DMS79 (cell line): ENCODE data around the gene AOC2.

Experiments
- DNase-seq: peaks from one replicate; lab custom pipeline; 2025; lab: John Stamatoyannopoulos, UW

The AOC2 gene, protein sequence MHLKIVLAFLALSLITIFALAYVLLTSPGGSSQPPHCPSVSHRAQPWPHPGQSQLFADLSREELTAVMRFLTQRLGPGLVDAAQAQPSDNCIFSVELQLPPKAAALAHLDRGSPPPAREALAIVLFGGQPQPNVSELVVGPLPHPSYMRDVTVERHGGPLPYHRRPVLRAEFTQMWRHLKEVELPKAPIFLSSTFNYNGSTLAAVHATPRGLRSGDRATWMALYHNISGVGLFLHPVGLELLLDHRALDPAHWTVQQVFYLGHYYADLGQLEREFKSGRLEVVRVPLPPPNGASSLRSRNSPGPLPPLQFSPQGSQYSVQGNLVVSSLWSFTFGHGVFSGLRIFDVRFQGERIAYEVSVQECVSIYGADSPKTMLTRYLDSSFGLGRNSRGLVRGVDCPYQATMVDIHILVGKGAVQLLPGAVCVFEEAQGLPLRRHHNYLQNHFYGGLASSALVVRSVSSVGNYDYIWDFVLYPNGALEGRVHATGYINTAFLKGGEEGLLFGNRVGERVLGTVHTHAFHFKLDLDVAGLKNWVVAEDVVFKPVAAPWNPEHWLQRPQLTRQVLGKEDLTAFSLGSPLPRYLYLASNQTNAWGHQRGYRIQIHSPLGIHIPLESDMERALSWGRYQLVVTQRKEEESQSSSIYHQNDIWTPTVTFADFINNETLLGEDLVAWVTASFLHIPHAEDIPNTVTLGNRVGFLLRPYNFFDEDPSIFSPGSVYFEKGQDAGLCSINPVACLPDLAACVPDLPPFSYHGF

DNA sequence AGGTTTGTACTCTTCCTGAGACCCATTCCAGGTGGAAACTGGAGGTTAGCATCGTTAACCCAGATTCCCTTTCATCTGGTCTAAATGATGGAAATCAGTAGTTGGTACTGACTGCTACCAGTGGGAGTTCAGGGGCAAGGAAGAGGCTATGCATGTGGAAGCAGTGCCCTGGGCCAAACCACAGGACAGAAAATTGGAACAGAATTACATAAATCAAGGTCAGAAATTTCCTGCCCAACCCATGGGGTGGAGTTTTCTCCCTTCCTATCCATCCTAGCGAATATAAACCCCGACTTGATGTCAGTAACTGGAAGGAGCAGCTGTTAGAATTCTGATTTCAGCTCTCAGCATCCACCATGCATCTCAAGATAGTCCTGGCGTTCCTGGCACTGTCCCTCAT, at the start of gene AOC2:
Gene AOC2, plus strand, starts transcription at position 310 of the 400 bp plus-strand sequence. Its CDS starts 47 bp downstream, at position 357.
- DNase-seq = no peak

DNA sequence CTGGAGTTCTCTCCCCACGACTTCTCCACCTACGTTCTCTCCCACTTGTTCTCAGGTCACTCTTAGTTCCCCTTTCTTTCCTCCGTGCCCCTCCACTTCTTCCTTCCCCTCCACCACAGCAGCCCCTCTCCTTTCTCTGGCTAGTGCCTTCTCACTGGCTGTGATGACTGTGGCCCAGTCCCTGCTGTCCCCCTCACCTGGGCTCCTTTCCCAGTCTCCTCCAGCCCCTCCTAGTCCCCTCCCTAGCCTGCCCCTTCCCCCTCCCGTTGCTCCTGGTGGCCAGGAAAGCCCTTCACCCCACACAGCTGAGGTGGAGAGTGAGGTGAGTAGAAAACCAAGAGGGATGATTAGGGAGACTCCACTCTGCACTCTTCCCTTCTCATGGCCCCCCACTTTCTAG, 49.3 kb upstream of the AOC2 start:
- no peak for DNase-seq

DNA sequence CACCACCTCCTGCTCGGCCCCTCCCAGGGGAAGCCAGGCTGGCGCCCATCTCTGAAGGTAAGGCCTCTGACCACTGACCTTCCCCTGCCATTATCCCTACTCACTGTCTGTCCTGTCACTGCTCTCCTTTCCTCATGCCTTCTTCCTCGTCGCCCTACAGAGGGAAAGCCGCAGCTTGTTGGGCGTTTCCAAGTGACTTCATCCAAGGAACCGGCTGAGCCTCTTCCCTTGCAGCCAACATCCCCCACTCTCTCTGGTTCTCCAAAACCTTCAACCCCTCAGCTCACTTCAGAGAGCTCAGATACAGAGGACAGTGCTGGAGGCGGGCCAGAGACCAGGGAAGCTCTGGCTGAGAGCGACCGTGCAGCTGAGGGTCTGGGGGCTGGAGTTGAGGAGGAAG, 48.9 kb upstream of the AOC2 start:
- DNase-seq = no peak

DNA sequence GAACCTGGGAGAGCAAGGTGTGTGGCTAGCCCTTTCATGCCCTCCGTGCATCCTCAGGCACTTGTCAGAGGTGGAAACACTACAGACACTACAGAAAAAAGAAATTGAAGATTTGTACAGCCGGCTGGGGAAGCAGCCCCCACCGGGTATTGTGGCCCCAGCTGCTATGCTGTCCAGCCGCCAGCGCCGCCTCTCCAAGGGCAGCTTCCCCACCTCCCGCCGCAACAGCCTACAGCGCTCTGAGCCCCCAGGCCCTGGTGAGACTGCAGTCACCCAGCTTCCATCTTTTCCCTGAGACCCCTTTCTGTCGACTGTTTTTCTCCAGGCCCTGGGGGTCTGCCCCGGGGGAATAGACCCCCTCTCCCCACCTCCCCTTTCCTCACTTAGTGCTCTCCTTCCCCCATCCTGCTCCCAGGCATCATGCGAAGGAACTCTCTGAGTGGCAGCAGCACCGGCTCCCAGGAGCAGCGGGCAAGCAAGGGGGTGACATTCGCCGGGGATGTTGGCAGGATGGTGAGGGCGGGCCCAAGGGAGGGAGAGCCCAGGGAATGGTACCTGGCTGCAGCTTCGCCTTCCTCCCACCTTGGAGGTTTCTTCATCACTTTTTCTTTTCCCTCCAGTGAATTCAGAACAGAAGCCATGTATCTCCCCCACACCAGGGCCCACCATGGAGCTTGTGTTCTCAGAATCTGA, 48.2 kb upstream of the AOC2 start:
- DNase-seq = no peak

DNA sequence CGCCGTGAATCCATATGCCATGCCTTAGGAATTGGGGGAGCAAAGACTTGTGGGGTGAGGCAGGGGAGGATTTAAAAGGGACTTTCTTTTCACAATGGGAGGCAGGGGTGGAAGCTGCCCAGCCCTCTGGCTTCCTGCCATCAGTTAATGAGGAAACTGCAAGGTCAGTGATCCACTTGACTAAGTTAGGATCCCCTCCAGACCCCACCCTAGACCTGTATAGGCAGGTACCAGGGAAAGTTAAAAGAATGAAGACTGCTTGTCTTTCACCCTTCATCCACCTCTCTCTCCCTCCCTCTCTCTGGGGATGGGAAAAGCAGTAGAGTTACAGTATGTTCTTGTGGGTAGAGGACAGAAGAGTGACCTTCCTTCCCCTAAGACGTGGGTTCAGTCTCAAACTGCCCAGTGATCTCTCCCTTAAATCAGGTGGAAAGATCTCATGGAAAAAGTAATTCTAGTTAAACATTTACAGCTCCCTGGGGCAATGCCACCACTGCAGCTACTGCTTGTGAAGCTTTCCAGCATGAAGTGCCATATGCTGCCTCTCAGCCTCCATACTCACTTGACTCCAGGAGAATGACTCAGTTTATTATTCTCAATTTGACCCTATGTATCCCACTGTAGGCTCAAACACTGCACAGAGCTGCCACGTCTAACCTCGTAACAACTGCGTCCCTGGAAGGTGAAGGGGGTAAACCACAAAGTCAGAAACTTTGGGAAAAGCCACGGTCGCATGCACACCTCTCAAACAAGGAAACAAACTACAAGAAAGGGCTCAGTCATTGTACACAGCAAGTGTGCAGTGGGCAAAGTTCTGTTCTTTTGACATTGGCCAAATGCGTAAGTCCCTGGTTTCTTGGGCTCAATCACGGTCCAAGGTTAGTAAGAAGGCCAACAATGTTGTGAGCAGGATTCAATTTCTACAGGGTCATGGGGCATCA, 47.0 kb upstream of the AOC2 start:
- DNase-seq = no peak

DNA sequence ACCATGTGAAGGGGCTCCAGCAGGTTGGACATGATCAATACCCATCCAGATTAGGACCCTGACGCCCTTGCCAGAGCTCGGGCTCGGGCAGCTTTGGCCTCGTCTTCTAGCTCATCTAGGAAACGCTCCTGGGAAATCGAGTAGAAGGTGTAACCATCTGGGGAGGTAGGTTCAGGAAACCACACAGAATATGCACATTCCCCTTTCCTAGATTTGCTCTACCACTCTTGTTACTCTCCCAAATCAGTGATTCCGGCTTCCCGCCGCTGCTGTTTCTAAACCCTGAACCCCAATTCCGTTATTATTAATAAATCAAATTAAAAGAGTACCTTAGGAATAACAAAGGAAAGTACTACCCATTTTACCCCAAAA, 46.4 kb upstream of the AOC2 start:
- no peak for DNase-seq

DNA sequence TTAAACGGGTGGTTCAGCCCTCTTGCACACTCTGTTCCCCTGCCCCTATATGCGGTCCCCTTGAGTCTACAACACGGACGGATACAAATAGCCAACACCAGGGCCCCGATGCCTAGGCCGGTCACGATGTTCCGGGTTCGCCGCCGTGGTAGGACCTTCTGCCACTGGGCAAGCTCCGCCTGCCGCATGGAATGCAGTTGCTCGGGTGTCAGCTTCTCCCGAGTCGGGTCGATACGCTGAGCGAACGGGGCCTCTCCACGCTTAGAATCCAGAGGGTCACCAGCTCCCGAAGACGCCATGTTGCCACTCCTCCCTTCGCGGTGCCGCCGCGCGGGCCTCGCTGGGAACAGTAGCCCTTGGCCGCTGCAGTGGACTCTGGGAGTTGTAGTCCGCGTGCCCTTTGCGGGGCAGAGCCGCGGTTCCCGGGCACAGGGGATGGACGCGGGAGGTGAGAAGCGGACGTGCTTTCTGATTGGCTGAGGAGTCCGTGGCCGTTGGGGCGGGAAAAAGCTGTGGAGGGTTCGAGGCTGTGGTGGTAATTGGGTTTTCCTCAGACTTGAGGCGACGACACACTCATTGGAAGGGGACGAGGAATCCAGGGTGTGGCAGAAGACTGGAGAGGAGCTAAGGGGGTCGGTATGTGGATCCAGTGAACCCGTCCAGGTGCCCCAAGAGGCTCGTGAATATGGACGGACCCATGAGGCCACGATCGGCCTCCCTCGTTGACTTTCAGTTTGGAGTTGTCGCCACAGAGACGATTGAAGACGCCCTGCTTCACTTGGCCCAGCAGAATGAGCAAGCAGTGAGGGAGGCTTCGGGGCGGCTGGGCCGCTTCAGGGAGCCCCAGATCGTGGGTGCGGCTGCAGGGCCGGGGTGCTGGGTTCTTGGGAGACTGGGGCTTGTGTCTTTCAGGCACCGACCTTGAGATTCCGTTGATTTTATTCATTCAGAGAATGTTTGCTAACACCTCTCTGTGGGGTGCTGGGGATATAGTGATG, 45.7 kb upstream of the AOC2 start, which contains the start of the genes CNTD1 and COA3:
Gene CNTD1, plus strand, starts transcription at position 479 of the 998 bp plus-strand sequence. Its CDS starts 207 bp downstream, at position 686.
Gene COA3, minus strand, starts transcription at position 322 of the 998 bp plus-strand sequence. Its CDS starts 23 bp downstream, at position 299.
- DNase-seq = peak; percentile 86

DNA sequence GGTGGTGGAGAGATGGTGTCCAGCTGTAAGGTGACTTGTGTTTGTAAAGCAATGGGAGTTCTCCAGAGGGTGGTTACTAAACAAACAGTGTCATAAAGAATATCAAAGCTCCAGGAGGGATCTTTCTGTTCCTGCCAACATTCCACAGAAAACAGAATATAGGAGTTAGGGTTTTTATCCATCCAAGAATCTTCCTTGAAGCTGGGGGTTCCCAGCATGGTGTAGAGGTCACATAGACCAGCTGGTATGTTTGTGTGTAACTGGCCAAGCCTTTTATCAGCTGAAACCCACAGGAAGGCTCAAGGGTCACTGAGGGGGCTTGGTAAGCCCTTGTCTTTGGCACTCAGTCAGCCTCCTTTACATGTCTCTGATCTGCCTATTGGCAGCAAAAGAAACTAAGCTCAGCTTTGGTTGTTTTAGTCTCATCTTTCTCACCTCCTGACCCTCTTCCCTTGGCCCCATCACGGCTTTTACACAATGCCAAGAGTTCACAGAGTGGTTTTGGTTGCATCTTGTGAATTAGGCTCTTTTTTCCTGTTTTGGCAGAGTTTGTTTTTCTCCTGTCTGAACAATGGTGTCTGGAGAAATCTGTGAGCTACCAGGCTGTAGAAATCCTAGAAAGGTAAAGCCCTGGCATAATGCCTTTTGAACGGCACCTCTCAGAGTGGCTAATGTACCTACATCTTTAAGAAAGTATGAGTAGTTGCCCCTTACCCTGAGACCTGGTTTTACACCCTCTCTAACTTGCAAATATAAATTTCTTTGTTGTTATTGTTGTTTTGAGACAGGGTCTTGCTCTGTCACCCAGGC, 41.1 kb upstream of the AOC2 start:
- no peak for DNase-seq

DNA sequence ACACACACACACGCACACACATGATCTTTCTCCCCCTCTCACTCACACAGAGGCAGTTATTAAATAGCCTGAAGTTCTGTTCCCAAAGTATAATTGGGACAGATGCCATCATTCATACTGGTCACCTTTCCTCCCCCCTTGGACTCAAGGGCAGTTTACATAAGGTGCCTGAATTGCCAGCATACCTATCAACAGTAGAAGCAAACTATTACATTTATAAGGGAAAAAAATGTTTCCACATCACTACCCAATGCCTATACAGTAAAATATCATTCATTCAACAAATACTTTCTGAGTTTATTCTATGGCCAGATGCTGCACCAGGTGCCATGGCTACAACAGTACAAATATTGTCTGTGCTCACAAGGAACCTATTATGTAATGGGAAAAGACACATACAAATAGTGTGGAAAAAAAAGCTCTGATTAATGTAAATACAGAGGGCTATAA, 39.4 kb upstream of the AOC2 start:
- DNase-seq = no peak

DNA sequence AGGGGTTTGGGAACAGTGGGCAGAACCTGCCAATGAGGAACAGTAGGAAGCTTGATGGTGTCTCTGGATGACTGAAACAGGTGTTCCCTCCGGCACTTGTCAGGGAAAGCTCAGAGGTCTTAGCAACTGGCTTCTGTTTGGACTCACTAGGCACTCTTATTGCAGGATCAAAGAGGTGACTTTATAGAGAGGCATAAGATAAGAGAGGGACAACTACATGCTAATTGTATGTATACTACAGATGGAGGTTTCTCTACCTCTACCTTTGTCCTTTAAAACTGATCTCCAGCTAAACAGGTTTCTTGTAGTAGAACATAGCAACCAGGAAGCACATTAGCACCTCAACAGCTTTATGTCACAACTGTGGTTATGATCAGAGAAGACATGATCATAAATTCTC, 38.1 kb upstream of the AOC2 start:
- no peak for DNase-seq

DNA sequence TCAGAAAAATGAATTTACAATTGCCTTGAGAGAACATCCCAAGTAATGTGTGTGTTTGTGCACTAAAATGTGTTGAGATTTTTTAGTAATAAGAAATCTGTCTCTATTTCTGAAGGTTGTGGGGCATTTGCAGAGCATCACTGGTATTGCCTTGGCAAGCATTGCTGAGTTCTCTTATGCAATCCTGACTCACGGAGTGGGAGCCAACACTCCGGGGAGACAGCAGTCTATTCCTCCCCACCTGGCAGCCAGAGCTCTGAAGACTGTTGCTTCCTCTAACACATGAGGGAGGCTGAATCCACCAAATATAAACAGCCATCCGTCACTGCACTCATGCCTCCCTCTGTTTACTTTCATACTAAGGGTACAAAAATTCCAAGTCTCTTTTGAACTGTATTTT, 35.1 kb upstream of the AOC2 start:
- no peak for DNase-seq

DNA sequence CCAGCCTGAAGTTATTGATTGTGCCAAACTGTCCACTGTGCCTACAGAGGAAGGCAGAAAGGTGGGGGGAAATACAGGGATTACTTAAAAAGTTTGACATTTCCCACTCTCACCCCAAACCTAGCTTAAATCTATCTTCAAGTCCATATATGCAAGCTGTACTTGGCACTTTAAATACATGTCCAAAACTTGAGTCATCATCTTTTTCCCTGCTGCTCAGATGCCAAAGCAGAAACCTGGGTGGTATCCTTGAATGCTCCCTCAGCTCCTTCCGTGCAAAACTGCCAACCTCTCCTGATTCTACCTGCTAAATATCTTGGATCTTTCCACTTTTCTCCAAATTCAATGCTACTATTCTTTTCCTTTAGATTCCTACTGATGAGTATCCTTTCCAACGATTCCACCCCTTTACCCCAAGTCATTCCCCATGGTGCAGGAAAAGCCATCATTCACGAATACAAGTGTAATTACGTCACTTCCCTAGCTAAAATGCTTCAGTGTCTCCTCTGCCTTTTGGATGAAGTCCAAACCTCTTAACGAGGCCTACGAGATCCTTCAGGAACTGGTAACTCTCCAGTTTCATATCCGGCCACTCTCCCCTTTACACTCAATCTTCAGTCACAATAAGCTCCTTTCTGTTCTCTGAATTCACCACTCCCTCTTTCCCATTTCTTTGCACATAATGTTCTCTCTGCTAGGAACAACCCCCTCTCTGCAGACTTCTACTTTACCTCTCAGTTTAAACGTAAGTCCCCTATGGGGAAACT, 29.6 kb upstream of the AOC2 start:
- peak; percentile 91 for DNase-seq

DNA sequence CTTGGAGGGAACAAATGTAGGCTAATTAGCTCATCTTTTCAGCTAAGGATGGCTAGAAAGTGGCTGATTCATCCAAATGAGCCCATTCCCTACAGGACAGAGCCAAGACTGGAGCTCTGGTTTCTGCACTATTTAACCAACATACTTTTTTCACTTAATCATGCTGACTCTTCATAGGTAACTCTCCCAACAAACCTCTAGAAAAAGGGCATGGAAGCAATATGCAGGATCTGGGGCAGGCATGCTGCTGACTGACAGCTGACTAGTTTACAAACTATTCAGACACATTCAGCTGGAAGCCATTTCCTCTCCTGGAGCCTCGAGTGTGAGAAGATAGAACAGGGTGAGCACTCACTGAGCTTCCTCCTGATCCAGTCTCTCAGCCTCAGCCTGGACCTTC, 26.5 kb upstream of the AOC2 start:
- no peak for DNase-seq

DNA sequence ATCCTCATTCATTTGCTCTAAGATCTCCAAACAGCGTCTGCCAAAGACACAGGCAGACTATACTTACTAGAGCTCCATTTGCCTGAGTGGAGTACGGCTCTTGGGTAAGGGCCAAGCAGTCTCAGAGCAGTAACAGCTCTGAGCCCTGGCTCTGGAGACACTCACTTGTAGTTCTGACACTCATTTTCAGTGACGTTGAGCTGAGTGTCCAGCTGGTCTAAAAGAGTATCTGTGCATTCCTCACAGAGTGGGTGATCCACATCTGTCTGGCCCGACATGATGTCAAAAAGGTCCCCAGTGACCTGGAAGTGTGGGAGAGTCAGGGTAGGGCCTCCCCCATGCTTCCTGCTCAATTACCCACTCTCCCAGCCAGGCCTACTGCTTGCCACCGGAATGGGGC, 26.0 kb upstream of the AOC2 start:
- no peak for DNase-seq

DNA sequence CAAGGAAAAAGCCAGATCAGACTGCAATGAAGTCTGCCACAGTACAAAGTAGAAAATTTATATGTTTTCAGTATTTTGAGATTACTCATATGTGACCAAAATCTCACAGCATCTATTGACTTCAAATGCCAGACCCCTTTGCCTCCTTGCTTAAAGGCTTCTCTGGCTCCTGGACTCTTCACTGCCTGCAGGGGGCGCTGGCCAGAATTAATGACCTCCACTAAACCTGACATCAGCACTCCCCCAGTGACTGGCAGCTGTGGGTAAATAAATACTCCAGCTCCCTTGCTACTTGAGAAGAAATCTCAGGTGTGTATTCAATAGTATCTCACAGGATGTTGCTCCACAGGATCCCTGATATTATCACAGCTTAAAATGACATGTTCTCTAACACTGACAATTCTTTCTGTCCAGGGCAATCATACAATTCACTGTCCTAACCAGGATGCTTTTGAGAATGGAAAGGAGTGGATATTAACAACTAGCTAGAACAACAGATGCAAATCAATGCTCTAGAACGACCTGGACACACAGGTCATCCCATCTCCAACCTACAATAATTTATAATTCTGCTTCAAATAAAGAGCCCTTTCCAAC, 24.3 kb upstream of the AOC2 start:
- no peak for DNase-seq

DNA sequence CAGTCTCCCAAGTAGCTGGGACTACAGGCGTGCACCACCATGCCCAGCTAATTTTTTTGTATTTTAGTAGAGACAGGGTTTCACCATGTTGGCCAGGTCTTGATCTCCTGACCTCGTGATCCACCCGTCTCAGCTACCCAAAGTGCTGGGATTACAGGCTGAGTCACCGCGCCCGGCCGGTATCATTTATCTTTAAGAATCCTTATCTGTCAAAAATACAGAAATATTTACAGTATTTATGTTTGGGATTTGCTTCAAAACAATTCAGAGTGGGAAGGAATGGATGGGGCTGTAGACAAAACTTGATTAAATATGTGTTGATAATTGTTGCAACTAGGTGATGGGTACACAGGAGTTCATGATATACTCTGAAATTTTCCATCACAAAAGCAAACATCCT, 23.2 kb upstream of the AOC2 start:
- DNase-seq = no peak

DNA sequence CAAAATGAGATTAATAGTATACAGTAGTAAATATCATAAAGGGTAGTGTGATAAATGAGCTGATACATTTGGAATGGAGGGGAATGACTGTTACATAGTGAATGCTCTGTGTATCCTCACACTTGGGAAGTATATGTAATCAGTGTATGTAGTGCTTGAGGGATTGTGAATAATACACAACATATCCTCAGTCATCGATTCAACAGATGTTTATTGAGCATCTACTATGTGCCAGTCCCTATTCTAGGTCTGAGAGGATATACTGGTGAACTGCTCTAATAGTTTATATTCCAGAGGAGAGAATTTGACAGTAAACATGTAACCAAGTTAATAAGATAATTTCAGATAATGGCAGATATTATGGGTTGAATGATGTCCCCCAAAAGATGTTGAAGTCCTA, 16.9 kb upstream of the AOC2 start:
- DNase-seq = no peak

DNA sequence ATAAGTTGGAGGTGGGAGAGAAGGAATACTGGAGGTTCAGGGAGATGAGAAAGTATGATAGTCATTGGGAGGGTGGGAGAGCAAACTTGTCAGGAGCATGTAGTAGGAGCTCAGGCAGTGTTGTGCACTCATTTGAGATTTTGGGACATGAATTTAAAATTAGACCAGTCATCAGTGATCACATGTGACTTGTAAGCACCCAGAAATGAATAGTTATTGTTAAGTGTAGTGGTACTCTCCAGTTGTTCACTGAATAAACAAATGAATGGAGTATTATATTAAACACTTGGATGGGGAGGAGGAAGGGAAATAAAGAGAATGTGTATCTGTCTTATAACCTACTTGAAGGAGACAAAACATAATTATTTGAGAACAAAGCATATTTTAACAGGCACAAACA, 13.4 kb upstream of the AOC2 start:
- no peak for DNase-seq
